Liver (tissue), 3 donors: ENCODE results near the gene CAMKV.

Source experiments
- ATF3 ChIP-seq: IDR thresholded peaks from 2 replicates; pipeline ENCODE4 v1.6.1; 2016; ENCODE audit warnings: antibody characterized with exemption
- CTCF ChIP-seq: fragments of 150-350 bp; IDR thresholded peaks from 2 replicates; pipeline ENCODE4 v1.5.1; 2017; ENCODE audit warnings: improper control_type of control experiment, low read depth, low read length; ENCODE audit not compliant: missing input control
- MAX ChIP-seq: IDR thresholded peaks from 2 replicates; pipeline ENCODE4 v1.6.1; 2016; ENCODE audit warnings: antibody characterized with exemption
- RAD21 ChIP-seq, 2 donors: IDR thresholded peaks; 2 replicates each; pipeline ENCODE4 v1.6.1; 2016; ENCODE audit warnings: antibody characterized with exemption in 2 of 2, mild to moderate bottlenecking in 2 of 2
- REST ChIP-seq: IDR thresholded peaks from 2 replicates; pipeline ENCODE4 v1.6.1; 2016; ENCODE audit warnings: antibody characterized with exemption, mild to moderate bottlenecking
- SP1 ChIP-seq: IDR thresholded peaks from 2 replicates; pipeline ENCODE4 v1.6.1; 2018; ENCODE audit warnings: antibody characterized with exemption, mild to moderate bottlenecking
- TAF1 ChIP-seq: conservative IDR thresholded peaks from 2 replicates; pipeline ENCODE4 v1.6.1; 2016; ENCODE audit warnings: antibody characterized with exemption, mild to moderate bottlenecking
- donor health status: healthy.
- donor health status: healthy.

GRCh38 chr3:49878686-49879085, 9.0 kb upstream of the CAMKV start:
- TF ChIP-seq TAF1 (no peak), CTCF (no peak), MAX (no peak), RAD21 (IDR thresholded peaks at IDR 0.05) (no peak), REST (no peak), ATF3 (no peak), SP1 (no peak)
